Measurements from ENCODE around the gene CCSAP.
"Not testable (repeated sequence)": the region's sequence is repeated elsewhere in the genome, so short reads cannot be mapped to it uniquely, and the experiment has no call there.

Gene CCSAP

GRCh38 chr1:229334716-229335115, 8.1 kb downstream of the CCSAP start:
- peaks cover 16% of the 10 kb centered on the region for H3K36me3 ChIP-seq (ENCODE audit: control insufficient read depth, low read length)
- no peaks in the 10 kb centered on the region; the same call in 1 of the 2 replicates for H3K9me3 ChIP-seq (ENCODE audit: control insufficient read depth, insufficient read depth, low read length)
- peaks cover under 1% of the 10 kb centered on the region; the same call in 1 of the 2 replicates for H3F3A ChIP-seq (ENCODE audit: control insufficient read depth, insufficient read depth)
- peaks cover 61% of the 10 kb centered on the region for H3K79me2 ChIP-seq (ENCODE audit: control insufficient read depth, low read length)
- H4K20me1 ChIP-seq (ENCODE audit: control insufficient read depth, insufficient read depth, low read depth, low read length) = 0 out of 2 replicates have a peak, but pooled peaks cover 3% of the 10 kb centered on the region
- H3K4me2 ChIP-seq (ENCODE audit: low read length) = no peak overlapping the region
- no peak overlapping the region for H3K4me3 ChIP-seq (ENCODE audit: low read length)
- H3K27ac ChIP-seq (ENCODE audit: low read depth, low read length) = no peak overlapping the region
- no peaks in the 10 kb centered on the region for H3K9me2 ChIP-seq (replicated peaks; ENCODE audit: control insufficient read depth, low read length)
- no peaks in the 10 kb centered on the region for H3K27me3 ChIP-seq (ENCODE audit: control insufficient read depth, low read length)
- H3K4me1 ChIP-seq (ENCODE audit: control insufficient read depth, low read length) = peaks cover 31% of the 10 kb centered on the region
- TF ChIP-seq, protein P1, sequence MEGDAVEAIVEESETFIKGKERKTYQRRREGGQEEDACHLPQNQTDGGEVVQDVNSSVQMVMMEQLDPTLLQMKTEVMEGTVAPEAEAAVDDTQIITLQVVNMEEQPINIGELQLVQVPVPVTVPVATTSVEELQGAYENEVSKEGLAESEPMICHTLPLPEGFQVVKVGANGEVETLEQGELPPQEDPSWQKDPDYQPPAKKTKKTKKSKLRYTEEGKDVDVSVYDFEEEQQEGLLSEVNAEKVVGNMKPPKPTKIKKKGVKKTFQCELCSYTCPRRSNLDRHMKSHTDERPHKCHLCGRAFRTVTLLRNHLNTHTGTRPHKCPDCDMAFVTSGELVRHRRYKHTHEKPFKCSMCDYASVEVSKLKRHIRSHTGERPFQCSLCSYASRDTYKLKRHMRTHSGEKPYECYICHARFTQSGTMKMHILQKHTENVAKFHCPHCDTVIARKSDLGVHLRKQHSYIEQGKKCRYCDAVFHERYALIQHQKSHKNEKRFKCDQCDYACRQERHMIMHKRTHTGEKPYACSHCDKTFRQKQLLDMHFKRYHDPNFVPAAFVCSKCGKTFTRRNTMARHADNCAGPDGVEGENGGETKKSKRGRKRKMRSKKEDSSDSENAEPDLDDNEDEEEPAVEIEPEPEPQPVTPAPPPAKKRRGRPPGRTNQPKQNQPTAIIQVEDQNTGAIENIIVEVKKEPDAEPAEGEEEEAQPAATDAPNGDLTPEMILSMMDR (IDR thresholded peaks at IDR 0.05; ENCODE audit: low read depth, low read length, poor library complexity, severe bottlenecking) = no peak
- TF ChIP-seq EZH2phosphoT487 (IDR thresholded peaks at IDR 0.05; ENCODE audit: borderline replicate concordance, low read length) = no peak

- Histone ChIP-seq H3K27ac (ENCODE audit: low read depth, low read length) (no peak overlapping the region), H4K20me1 (ENCODE audit: control insufficient read depth, insufficient read depth, low read depth, low read length) (0 out of 2 replicates have a peak, but pooled peaks cover 3% of the 10 kb centered on the region)
Measured at GRCh38 chr1:229334269-229334668, 8.6 kb downstream of the CCSAP start.

DNA sequence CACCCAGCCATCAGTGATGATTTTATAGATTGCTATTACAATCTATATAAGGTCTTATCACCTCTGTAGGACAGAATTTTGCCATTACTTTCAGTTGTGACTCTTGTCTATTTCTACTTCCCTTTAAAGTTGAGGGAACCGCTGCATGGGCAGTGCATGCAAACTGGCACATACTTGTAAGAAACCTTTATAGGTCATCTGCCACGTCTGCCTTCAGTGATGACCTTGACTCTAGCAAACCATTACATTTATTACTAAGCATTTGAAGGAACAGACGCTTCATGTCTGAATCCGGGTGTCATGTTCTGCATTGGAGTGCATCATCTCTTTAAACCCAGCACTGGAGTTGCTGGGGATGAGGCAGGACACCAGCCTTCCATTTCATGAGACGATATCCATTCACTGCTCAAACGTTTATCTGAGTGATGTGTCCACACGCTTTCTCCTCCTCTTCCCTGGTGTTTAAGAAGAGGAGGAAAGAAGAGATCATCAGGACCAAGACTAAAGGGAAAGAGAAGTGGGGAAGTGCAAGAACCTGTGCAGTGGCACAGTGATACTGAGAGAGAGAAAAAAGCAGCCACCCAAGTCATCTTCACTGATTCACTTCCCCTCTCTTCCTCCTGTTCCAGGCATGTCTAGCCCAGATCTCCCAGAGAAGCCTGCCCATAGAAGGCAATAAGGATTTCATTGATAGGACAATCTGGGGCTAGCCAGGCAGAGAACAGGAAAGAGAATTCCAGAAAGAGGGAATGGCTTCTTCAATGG, 14.1 kb downstream of the CCSAP start:
- Histone ChIP-seq H3K79me2 (ENCODE audit: control insufficient read depth, low read length) (peaks cover 9% of the 10 kb centered on the region), H3K27me3 (ENCODE audit: control insufficient read depth, low read length) (no peaks in the 10 kb centered on the region), H3K4me2 (ENCODE audit: low read length) (no peak overlapping the region), H3K27ac (ENCODE audit: low read depth, low read length) (no peak overlapping the region), H3K4me3 (ENCODE audit: low read length) (no peak overlapping the region), H4K20me1 (ENCODE audit: control insufficient read depth, insufficient read depth, low read depth, low read length) (no peaks in the 10 kb centered on the region), H3K9me3 (ENCODE audit: control insufficient read depth, insufficient read depth, low read length) (no peaks in the 10 kb centered on the region), H3K9me2 (replicated peaks; ENCODE audit: control insufficient read depth, low read length) (no peaks in the 10 kb centered on the region), H3K36me3 (ENCODE audit: control insufficient read depth, low read length) (peaks cover 42% of the 10 kb centered on the region), H3F3A (ENCODE audit: control insufficient read depth, insufficient read depth) (0 out of 2 replicates have a peak, but pooled peaks cover 4% of the 10 kb centered on the region), H3K4me1 (ENCODE audit: control insufficient read depth, low read length) (peaks cover 8% of the 10 kb centered on the region)
- TF ChIP-seq, protein P1 (IDR thresholded peaks at IDR 0.05; ENCODE audit: low read depth, low read length, poor library complexity, severe bottlenecking) = no peak
- no peak for TF ChIP-seq EZH2phosphoT487 (IDR thresholded peaks at IDR 0.05; ENCODE audit: borderline replicate concordance, low read length)

More at GRCh38 chr1:229334269-229334668, 8.6 kb downstream of the CCSAP start:
- no peak overlapping the region for H3K4me2 ChIP-seq (ENCODE audit: low read length)
- peaks cover 57% of the 10 kb centered on the region for H3K79me2 ChIP-seq (ENCODE audit: control insufficient read depth, low read length)
- TF ChIP-seq, protein P1 (IDR thresholded peaks at IDR 0.05; ENCODE audit: low read depth, low read length, poor library complexity, severe bottlenecking) = no peak
- TF ChIP-seq EZH2phosphoT487 (IDR thresholded peaks at IDR 0.05; ENCODE audit: borderline replicate concordance, low read length) = no peak
- peaks cover 12% of the 10 kb centered on the region for H3K36me3 ChIP-seq (ENCODE audit: control insufficient read depth, low read length)
- H3K9me2 ChIP-seq (replicated peaks; ENCODE audit: control insufficient read depth, low read length) = no peaks in the 10 kb centered on the region
- H3F3A ChIP-seq (ENCODE audit: control insufficient read depth, insufficient read depth) = no peaks in the 10 kb centered on the region
- peaks cover 27% of the 10 kb centered on the region for H3K4me1 ChIP-seq (ENCODE audit: control insufficient read depth, low read length)
- no peaks in the 10 kb centered on the region for H3K27me3 ChIP-seq (ENCODE audit: control insufficient read depth, low read length)
- H3K9me3 ChIP-seq (ENCODE audit: control insufficient read depth, insufficient read depth, low read length) = no peaks in the 10 kb centered on the region; the same call in 1 of the 2 replicates
- H3K4me3 ChIP-seq (ENCODE audit: low read length) = no peak overlapping the region

DNA sequence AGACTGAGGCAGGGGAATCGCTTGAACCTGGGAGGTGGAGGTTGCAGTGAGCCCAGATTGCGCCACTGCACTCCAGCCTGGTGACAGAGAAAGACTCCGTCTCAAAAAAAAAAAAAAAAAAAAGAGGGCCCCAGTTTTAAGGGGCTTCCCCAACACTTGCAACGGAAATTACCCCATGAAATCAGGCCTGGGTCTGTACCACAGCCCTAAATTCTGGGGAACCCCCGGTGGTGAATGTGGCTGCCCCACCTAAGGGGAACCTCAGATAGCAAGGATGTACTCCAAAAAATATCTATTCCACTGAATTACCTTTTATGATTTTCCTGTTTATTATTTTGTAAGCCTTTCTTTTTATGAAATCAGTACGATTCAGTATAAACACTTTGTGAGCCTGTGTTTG, 15.1 kb downstream of the CCSAP start:
- H3K27me3 ChIP-seq (ENCODE audit: control insufficient read depth, low read length); H3K9me2 ChIP-seq (replicated peaks; ENCODE audit: control insufficient read depth, low read length); H3F3A ChIP-seq (ENCODE audit: control insufficient read depth, insufficient read depth); H4K20me1 ChIP-seq (ENCODE audit: control insufficient read depth, insufficient read depth, low read depth, low read length); H3K9me3 ChIP-seq (ENCODE audit: control insufficient read depth, insufficient read depth, low read length); H3K79me2 ChIP-seq (ENCODE audit: control insufficient read depth, low read length); H3K4me3 ChIP-seq (ENCODE audit: low read length); H3K4me2 ChIP-seq (ENCODE audit: low read length); H3K27ac ChIP-seq (ENCODE audit: low read depth, low read length); H3K4me1 ChIP-seq (ENCODE audit: control insufficient read depth, low read length): not testable (repeated sequence)
- peaks cover 52% of the 10 kb centered on the region for H3K36me3 ChIP-seq (ENCODE audit: control insufficient read depth, low read length)
